Measurements from ENCODE around the gene SEMA4D.

The SEMA4D gene

GRCh38 chr9:89363311-89363670, 134.6 kb downstream of the SEMA4D start:
- no peak for DNase-seq (ENCODE audit: low read depth)
- TF ChIP-seq CTCF (conservative IDR thresholded peaks at IDR 0.05; ENCODE audit: low read depth, low read length): no peak
- H3K4me3 ChIP-seq (ENCODE audit: low read depth, low read length): no peak overlapping the region

GRCh38 chr9:89362647-89363310, 135.1 kb downstream of the SEMA4D start:
- no peak for DNase-seq (ENCODE audit: low read depth)
- no peak for TF ChIP-seq CTCF (conservative IDR thresholded peaks at IDR 0.05; ENCODE audit: low read depth, low read length)
- H3K4me3 ChIP-seq (ENCODE audit: low read depth, low read length): no peak overlapping the region

GRCh38 chr9:89361816-89362646, 135.9 kb downstream of the SEMA4D start:
- no peak for TF ChIP-seq CTCF (conservative IDR thresholded peaks at IDR 0.05; ENCODE audit: low read depth, low read length)
- DNase-seq (ENCODE audit: low read depth): no peak
- no peak overlapping the region for H3K4me3 ChIP-seq (ENCODE audit: low read depth, low read length)

GRCh38 chr9:89361031-89361430, 136.9 kb downstream of the SEMA4D start:
- TF ChIP-seq CTCF (conservative IDR thresholded peaks at IDR 0.05; ENCODE audit: low read depth, low read length): no peak
- DNase-seq (ENCODE audit: low read depth): no peak
- no peak overlapping the region for H3K4me3 ChIP-seq (ENCODE audit: low read depth, low read length)

GRCh38 chr9:89360465-89360864, 137.4 kb downstream of the SEMA4D start:
- no peak overlapping the region for H3K4me3 ChIP-seq (ENCODE audit: low read depth, low read length)
- DNase-seq (ENCODE audit: low read depth): no peak
- TF ChIP-seq CTCF (conservative IDR thresholded peaks at IDR 0.05; ENCODE audit: low read depth, low read length): no peak

GRCh38 chr9:89359751-89360261, 138.1 kb downstream of the SEMA4D start:
- no peak for TF ChIP-seq CTCF (conservative IDR thresholded peaks at IDR 0.05; ENCODE audit: low read depth, low read length)

More at GRCh38 chr9:89359751-89360261, 138.1 kb downstream of the SEMA4D start:
- no peak for DNase-seq (ENCODE audit: low read depth)
- H3K4me3 ChIP-seq (ENCODE audit: low read depth, low read length): no peak overlapping the region

All from choroid plexus epithelial cell (primary cell).